Keratinocyte (primary cell): Measurements from ENCODE around the gene AKAP13. TPM values are rescaled to one million over a fixed set of nuclear protein-coding genes. Genes with fewer than 3 reads are reported as not detected.

Source experiments
- DNase-seq: peaks from one replicate; pipeline ENCODE4 v3.0.0-alpha.2; 2011; ENCODE audit warnings: low read depth, missing footprints, low spot score
- FAIRE-seq: peaks from 2 replicates; lab custom pipeline; 2011; peaks lifted over from hg19 to GRCh38; lab: Jason Lieb, UNC
- H2AFZ ChIP-seq: 2 replicates; pipeline ENCODE4 v1.6.0; 2012; ENCODE audit warnings: low read length, control low read depth, inconsistent platforms; ENCODE audit not compliant: control insufficient read depth
- H3K27ac ChIP-seq: 2 replicates; pipeline ENCODE4 v1.5.1; 2011; ENCODE audit warnings: low read length; ENCODE audit not compliant: control insufficient read depth, insufficient read depth
- H3K27me3 ChIP-seq: 3 replicates; pipeline ENCODE4 v1.6.0; 2011; ENCODE audit warnings: low read length; ENCODE audit not compliant: control insufficient read depth, insufficient read depth; ENCODE audit errors: extremely low read depth
- H3K36me3 ChIP-seq, 2 experiments: 2 replicates in 1 of 2; 3 replicates in 1 of 2; pipeline ENCODE4 v1.5.1; 2011; ENCODE audit warnings: low read length in 2 of 2, mild to moderate bottlenecking in 1 of 2; ENCODE audit not compliant: control insufficient read depth in 2 of 2, insufficient read depth in 2 of 2; ENCODE audit errors: extremely low read depth in 1 of 2
- H3K4me1 ChIP-seq: 3 replicates; pipeline ENCODE4 v1.5.1; 2011; ENCODE audit warnings: low read length; ENCODE audit not compliant: control insufficient read depth, insufficient read depth; ENCODE audit errors: extremely low read depth
- H3K4me2 ChIP-seq: 3 replicates; pipeline ENCODE4 v1.6.0; 2011; ENCODE audit warnings: low read depth, low read length; ENCODE audit not compliant: control insufficient read depth, insufficient read depth; ENCODE audit errors: extremely low read depth
- H3K4me3 ChIP-seq, 3 experiments: fragments of 200-600 bp in 1 of 3; sonication (generic) in 1 of 3; 2 replicates in 2 of 3; 3 replicates in 1 of 3; pipeline ENCODE4 v1.5.1; 2011 to 2016; ENCODE audit warnings: low read length in 3 of 3, mild to moderate bottlenecking in 3 of 3, control low read depth in 2 of 3, inconsistent platforms in 1 of 3, low read depth in 1 of 3, mixed read lengths in 1 of 3, mixed run types in 1 of 3, moderate library complexity in 1 of 3; ENCODE audit not compliant: control insufficient read depth in 2 of 3, insufficient read depth in 2 of 3; ENCODE audit errors: extremely low read depth in 1 of 3
- H3K79me2 ChIP-seq: 2 replicates; pipeline ENCODE4 v1.6.0; 2012; ENCODE audit warnings: low read length; ENCODE audit not compliant: control insufficient read depth, insufficient read depth
- H3K9ac ChIP-seq: 3 replicates; pipeline ENCODE4 v1.6.0; 2011; ENCODE audit warnings: low read length; ENCODE audit not compliant: control insufficient read depth, insufficient read depth; ENCODE audit errors: extremely low read depth
- H3K9me1 ChIP-seq: 3 replicates; pipeline ENCODE4 v1.6.0; 2011; ENCODE audit warnings: low read length; ENCODE audit not compliant: control insufficient read depth, insufficient read depth; ENCODE audit errors: extremely low read depth
- H3K9me3 ChIP-seq: 2 replicates; pipeline ENCODE4 v1.5.1; 2012; ENCODE audit warnings: low read depth, low read length; ENCODE audit not compliant: control insufficient read depth
- H4K20me1 ChIP-seq: 3 replicates; pipeline ENCODE4 v1.6.0; 2011; ENCODE audit warnings: low read length; ENCODE audit not compliant: control insufficient read depth, insufficient read depth; ENCODE audit errors: extremely low read depth
- CTCF ChIP-seq, 3 experiments: IDR thresholded peaks in 1 of 3; conservative IDR thresholded peaks in 1 of 3; optimal IDR thresholded peaks in 1 of 3; 2 replicates in 2 of 3; 3 replicates in 1 of 3; pipeline versions ENCODE3 to v1.5.1; 2011; ENCODE audit warnings: low read length in 3 of 3, mild to moderate bottlenecking in 3 of 3, moderate library complexity in 2 of 3, control low read depth in 1 of 3, inconsistent platforms in 1 of 3; ENCODE audit not compliant: insufficient read depth in 2 of 3; ENCODE audit errors: extremely low read depth in 1 of 3
- EZH2 ChIP-seq: IDR thresholded peaks from one replicate; pipeline ENCODE4 v1.6.1; 2012; ENCODE audit warnings: inconsistent platforms, mild to moderate bottlenecking, low read length, moderate library complexity
- dilution Hi-C: fragments of 300-500 bp; cut with MboI; formaldehyde crosslinking; loops from one replicate; pipeline ENCODE4 v1.7.0; 2020; ENCODE audit warnings: low sequenced_read_pairs; ENCODE audit not compliant: extremely low pct_ligation_motif_present
- polyA plus RNA-seq, 5 experiments: library from polyadenylated mRNA; depleted of rRNA in 3 of 5; stranded (reverse) in 3 of 5; stranded (forward) in 1 of 5; unstranded in 1 of 5; fragments of >200 nt; gene quantifications; 1 replicate in 1 of 5; 2 replicates in 3 of 5; 3 replicates in 1 of 5; pipeline versions ENCODE4 v1.2.1 to v1.2.3, GENCODE V29; 2011 to 2012; ENCODE audit warnings: missing spikeins in 2 of 5, low read depth in 1 of 5, low replicate concordance in 1 of 5

Gene AKAP13
- polyA plus RNA-seq, 1 donor (not counting 4 experiments of a cell fraction or from before 2014, with no cell fraction given), result 16.7 TPM

- no peak overlapping the region for H3K4me3 ChIP-seq
- H3K9ac ChIP-seq, result no peak overlapping the region
- TF ChIP-seq CTCF (optimal IDR thresholded peaks at IDR 0.05 in 1 of 3, IDR thresholded peaks at IDR 0.05 in 1 of 3, conservative IDR thresholded peaks at IDR 0.05 in 1 of 3; ENCODE audit: extremely low read depth in 1 of 3, insufficient read depth in 2 of 3, low read length in 3 of 3), result no peak
- TF ChIP-seq EZH2, result no peak
- no peak overlapping the region for H2AFZ ChIP-seq
- H3K27ac ChIP-seq, result no peak overlapping the region
- no peaks in the 10 kb centered on the region for H3K27me3 ChIP-seq
- peaks cover 2 to 5% of the 10 kb centered on the region in 2 experiments for H3K36me3 ChIP-seq
- H3K9me1 ChIP-seq, result no peaks in the 10 kb centered on the region
- dilution Hi-C loops, result no loop called here
- H3K79me2 ChIP-seq, result peaks cover under 1% of the 10 kb centered on the region
- FAIRE-seq, result no peak
- peaks cover 8% of the 10 kb centered on the region for H3K4me1 ChIP-seq
- H4K20me1 ChIP-seq, result no peaks in the 10 kb centered on the region
- no peaks in the 10 kb centered on the region for H3K9me3 ChIP-seq
- no peak overlapping the region for H3K4me2 ChIP-seq
- DNase-seq, result no peak
Observed at GRCh38 chr15:85627213-85627935, 247.0 kb downstream of the AKAP13 start.

GRCh38 chr15:85630311-85630710, 249.9 kb downstream of the AKAP13 start:
- Histone ChIP-seq H2AFZ (no peak overlapping the region), H3K27me3 (no peaks in the 10 kb centered on the region), H3K79me2 (no peaks in the 10 kb centered on the region), H3K4me3 (no peak overlapping the region), H3K27ac (no peak overlapping the region), H3K9ac (no peak overlapping the region), H4K20me1 (no peaks in the 10 kb centered on the region), H3K4me2 (no peak overlapping the region), H3K36me3 (peaks cover 0 to 5% of the 10 kb centered on the region in 2 experiments), H3K4me1 (peaks cover 8% of the 10 kb centered on the region), H3K9me3 (no peaks in the 10 kb centered on the region), H3K9me1 (no peaks in the 10 kb centered on the region)
- TF ChIP-seq EZH2 (no peak), CTCF (optimal IDR thresholded peaks at IDR 0.05 in 1 of 3, IDR thresholded peaks at IDR 0.05 in 1 of 3, conservative IDR thresholded peaks at IDR 0.05 in 1 of 3; ENCODE audit: extremely low read depth in 1 of 3, insufficient read depth in 2 of 3, low read length in 3 of 3) (no peak)
- dilution Hi-C loops, result no loop called here
- DNase-seq, result no peak
- FAIRE-seq, result no peak
